Mesenchymal stem cell (in vitro differentiated cells and primary cell): ENCODE measurements around the gene CROCC2.

ENCODE experiments used
- DNase-seq: peaks from one replicate; pipeline ENCODE4 v3.0.0-alpha.2; 2013
- H2AFZ ChIP-seq: one replicate; pipeline ENCODE4 v1.6.1; 2013; ENCODE audit warnings: low read depth, mild to moderate bottlenecking, control low read depth, inconsistent platforms, low read length, moderate library complexity
- H2AK5ac ChIP-seq: 2 replicates; pipeline ENCODE4 v1.6.1; 2013; ENCODE audit warnings: low read length, moderate library complexity, mild to moderate bottlenecking, inconsistent platforms; ENCODE audit not compliant: severe bottlenecking
- H2BK120ac ChIP-seq: one replicate; pipeline ENCODE4 v1.6.1; 2013; ENCODE audit warnings: low read depth, mild to moderate bottlenecking, inconsistent platforms, low read length, moderate library complexity
- H2BK12ac ChIP-seq, 2 experiments: one replicate each; pipeline ENCODE4 v1.6.1; 2013; ENCODE audit warnings: inconsistent platforms in 2 of 2, low read length in 2 of 2, mild to moderate bottlenecking in 2 of 2, moderate library complexity in 2 of 2, control low read depth in 1 of 2
- H2BK15ac ChIP-seq: one replicate; pipeline ENCODE4 v1.6.1; 2013; ENCODE audit warnings: mild to moderate bottlenecking, low read depth, inconsistent platforms; ENCODE audit not compliant: poor library complexity, severe bottlenecking
- H2BK5ac ChIP-seq: 2 replicates; pipeline ENCODE4 v1.6.1; 2013; ENCODE audit warnings: low read depth, mild to moderate bottlenecking, low read length, control low read depth, inconsistent platforms; ENCODE audit not compliant: poor library complexity, severe bottlenecking
- H3K14ac ChIP-seq, 2 experiments: one replicate each; pipeline ENCODE4 v1.6.1; 2013; ENCODE audit warnings: inconsistent platforms in 2 of 2, low read length in 2 of 2, control low read depth in 1 of 2, mild to moderate bottlenecking in 1 of 2, moderate library complexity in 1 of 2
- H3K18ac ChIP-seq, 2 experiments: one replicate each; pipeline ENCODE4 v1.6.1; 2013; ENCODE audit warnings: inconsistent platforms in 2 of 2, low read length in 2 of 2, control low read depth in 1 of 2, low read depth in 1 of 2, mild to moderate bottlenecking in 1 of 2
- H3K23ac ChIP-seq, 2 experiments: one replicate each; pipeline ENCODE4 v1.6.1; 2013; ENCODE audit warnings: inconsistent platforms in 2 of 2, low read length in 2 of 2, mild to moderate bottlenecking in 2 of 2, moderate library complexity in 2 of 2, control low read depth in 1 of 2
- H3K27ac ChIP-seq: 2 replicates; pipeline ENCODE4 v1.5.1; 2013; ENCODE audit warnings: mild to moderate bottlenecking, moderate library complexity, low read length, control low read depth, inconsistent platforms; ENCODE audit not compliant: poor library complexity, severe bottlenecking
- H3K27me3 ChIP-seq, 2 experiments: 2 replicates each; pipeline versions ENCODE4 v1.6.1 to v1.7.0; 2013; ENCODE audit warnings: low read length in 2 of 2, mild to moderate bottlenecking in 2 of 2, moderate library complexity in 2 of 2, control low read depth in 1 of 2, inconsistent platforms in 1 of 2; ENCODE audit not compliant: control insufficient read depth in 1 of 2, insufficient read depth in 1 of 2
- H3K36me3 ChIP-seq, 2 experiments: 2 replicates each; pipeline versions ENCODE4 v1.6.1 to v1.7.0; 2013; ENCODE audit warnings: low read length in 2 of 2, control low read depth in 1 of 2, inconsistent platforms in 1 of 2, low read depth in 1 of 2, mild to moderate bottlenecking in 1 of 2; ENCODE audit not compliant: insufficient read depth in 2 of 2, control insufficient read depth in 1 of 2
- H3K4ac ChIP-seq, 2 experiments: one replicate each; pipeline ENCODE4 v1.6.1; 2013; ENCODE audit warnings: inconsistent platforms in 2 of 2, low read length in 2 of 2, mild to moderate bottlenecking in 2 of 2, moderate library complexity in 2 of 2, control low read depth in 1 of 2, low read depth in 1 of 2
- H3K4me1 ChIP-seq: 2 replicates; pipeline ENCODE4 v1.6.1; 2013; ENCODE audit warnings: low read depth, low read length, control low read depth; ENCODE audit not compliant: control insufficient read depth, insufficient read depth
- H3K4me2 ChIP-seq: 2 replicates; pipeline ENCODE4 v1.6.1; 2013; ENCODE audit warnings: low read length, mild to moderate bottlenecking, inconsistent platforms; ENCODE audit not compliant: poor library complexity, severe bottlenecking
- H3K4me3 ChIP-seq, 2 experiments: 2 replicates each; pipeline versions ENCODE4 v1.5.1 to v1.7.0; 2013; ENCODE audit warnings: low read length in 2 of 2, mild to moderate bottlenecking in 2 of 2, control low read depth in 1 of 2, low read depth in 1 of 2; ENCODE audit not compliant: insufficient read depth in 1 of 2
- H3K79me1 ChIP-seq: replicated peaks from 2 replicates; pipeline ENCODE4 v1.6.1; 2013; ENCODE audit warnings: mild to moderate bottlenecking, control low read depth, low read length, inconsistent platforms; ENCODE audit not compliant: poor library complexity, severe bottlenecking
- H3K9ac ChIP-seq: 2 replicates; pipeline ENCODE4 v1.7.0; 2013; ENCODE audit warnings: mild to moderate bottlenecking, low read length, moderate library complexity
- H3K9me3 ChIP-seq: 2 replicates; pipeline ENCODE4 v1.7.0; 2013; ENCODE audit warnings: mild to moderate bottlenecking, low read length; ENCODE audit not compliant: control insufficient read depth
- H4K8ac ChIP-seq: one replicate; pipeline ENCODE4 v1.6.1; 2013; ENCODE audit warnings: inconsistent platforms, mild to moderate bottlenecking, low read length, moderate library complexity
- H4K91ac ChIP-seq: one replicate; pipeline ENCODE4 v1.6.1; 2013; ENCODE audit warnings: mild to moderate bottlenecking, low read length, inconsistent platforms
- WGBS: methylation state at CpG from one replicate; pipeline ENCODE4 v1.1.7; 2013; ENCODE audit warnings: mixed read lengths; 5-methylcytosine and 5-hydroxymethylcytosine counted together

The CROCC2 gene

GRCh38 chr2:240918258-240919091 lies 12.3 kb downstream of the CROCC2 start:
- no peak overlapping the region for H2AFZ ChIP-seq
- H3K27ac ChIP-seq = no peak overlapping the region
- 91% methylated on average over 33 of the region's 36 CpGs for WGBS
- H3K79me1 ChIP-seq = no peaks in the 10 kb centered on the region
- H3K9me3 ChIP-seq = no peaks in the 10 kb centered on the region
- no peak overlapping the region for H2BK5ac ChIP-seq
- H3K23ac ChIP-seq = no peak overlapping the region
- no peak for DNase-seq
- no peak overlapping the region for H3K18ac ChIP-seq
- no peak overlapping the region for H3K4ac ChIP-seq
- H3K27me3 ChIP-seq = peaks cover 0 to 26% of the 10 kb centered on the region in 2 experiments
- H2BK120ac ChIP-seq = no peak overlapping the region
- H4K91ac ChIP-seq = no peak overlapping the region
- peak overlapping the region; percentile 78 for H3K9ac ChIP-seq
- peak overlapping the region in 1 of 2 experiments; percentile 6 for H2BK12ac ChIP-seq
- H4K8ac ChIP-seq = no peak overlapping the region
- no peak overlapping the region for H3K14ac ChIP-seq
- no peak overlapping the region for H2AK5ac ChIP-seq
- H3K36me3 ChIP-seq = no peaks in the 10 kb centered on the region
- H3K4me1 ChIP-seq = peaks cover 48% of the 10 kb centered on the region
- peak overlapping the region in 1 of 2 experiments; percentile 21 for H3K4me3 ChIP-seq
- H2BK15ac ChIP-seq = no peak overlapping the region
- no peak overlapping the region for H3K4me2 ChIP-seq

GRCh38 chr2:240919161-240919781 lies 13.1 kb downstream of the CROCC2 start:
- Histone ChIP-seq H3K9me3 (no peaks in the 10 kb centered on the region), H3K23ac (no peak overlapping the region), H3K27ac (no peak overlapping the region), H2BK5ac (no peak overlapping the region), H3K4me1 (peaks cover 48% of the 10 kb centered on the region), H3K18ac (no peak overlapping the region), H3K4me2 (no peak overlapping the region), H3K14ac (no peak overlapping the region), H2BK15ac (peak overlapping the region; percentile 12), H2BK12ac (peak overlapping the region in 1 of 2 experiments; percentile 6), H4K8ac (no peak overlapping the region), H3K27me3 (peaks cover 0 to 24% of the 10 kb centered on the region in 2 experiments), H2AK5ac (no peak overlapping the region), H4K91ac (no peak overlapping the region), H2BK120ac (no peak overlapping the region), H3K9ac (no peak overlapping the region), H3K36me3 (no peaks in the 10 kb centered on the region), H3K79me1 (no peaks in the 10 kb centered on the region), H2AFZ (no peak overlapping the region), H3K4ac (no peak overlapping the region), H3K4me3 (peak overlapping the region in 1 of 2 experiments; percentile 21)
- whole genome bisulfite sequencing = 85% methylated on average over 19 of the region's 19 CpGs
- DNase-seq = no peak

GRCh38 chr2:240919786-240920782 lies 13.9 kb downstream of the CROCC2 start:
- Histone ChIP-seq H3K4me1 (peaks cover 44% of the 10 kb centered on the region), H3K4ac (no peak overlapping the region), H2BK12ac (no peak overlapping the region), H3K9ac (peak overlapping the region; percentile 83), H3K27me3 (peaks cover 0 to 18% of the 10 kb centered on the region in 2 experiments), H2BK5ac (no peak overlapping the region), H2AFZ (no peak overlapping the region), H3K23ac (no peak overlapping the region), H3K36me3 (no peaks in the 10 kb centered on the region), H3K18ac (no peak overlapping the region), H3K79me1 (no peaks in the 10 kb centered on the region), H3K4me3 (no peak overlapping the region), H3K9me3 (no peaks in the 10 kb centered on the region), H3K4me2 (no peak overlapping the region), H4K8ac (no peak overlapping the region), H4K91ac (no peak overlapping the region), H2AK5ac (no peak overlapping the region), H3K27ac (no peak overlapping the region), H2BK120ac (no peak overlapping the region), H2BK15ac (no peak overlapping the region), H3K14ac (no peak overlapping the region)
- WGBS = 88% methylated on average over 31 of the region's 31 CpGs
- DNase-seq = no peak
